ENCODE results near the gene LPAR5.

The LPAR5 gene

GRCh38 chr12:6638305-6638704, 2.5 kb upstream of the LPAR5 start:
- DNase-seq (ENCODE audit: low spot score): no peak

GRCh38 chr12:6635375-6635855, 344 bp downstream of the LPAR5 start:
- DNase-seq (ENCODE audit: low spot score): no peak

GRCh38 chr12:6632026-6632983, 3.5 kb downstream of the LPAR5 start:
- DNase-seq (ENCODE audit: low spot score): no peak

- DNase-seq (ENCODE audit: low spot score): no peak
Measured at GRCh38 chr12:6631549-6631961, 4.2 kb downstream of the LPAR5 start.

- no peak for DNase-seq (ENCODE audit: low spot score)
Measured at GRCh38 chr12:6630736-6631135, 5.0 kb downstream of the LPAR5 start.

GRCh38 chr12:6627616-6628015, 8.1 kb downstream of the LPAR5 start:
- DNase-seq (ENCODE audit: low spot score): no peak

DNA sequence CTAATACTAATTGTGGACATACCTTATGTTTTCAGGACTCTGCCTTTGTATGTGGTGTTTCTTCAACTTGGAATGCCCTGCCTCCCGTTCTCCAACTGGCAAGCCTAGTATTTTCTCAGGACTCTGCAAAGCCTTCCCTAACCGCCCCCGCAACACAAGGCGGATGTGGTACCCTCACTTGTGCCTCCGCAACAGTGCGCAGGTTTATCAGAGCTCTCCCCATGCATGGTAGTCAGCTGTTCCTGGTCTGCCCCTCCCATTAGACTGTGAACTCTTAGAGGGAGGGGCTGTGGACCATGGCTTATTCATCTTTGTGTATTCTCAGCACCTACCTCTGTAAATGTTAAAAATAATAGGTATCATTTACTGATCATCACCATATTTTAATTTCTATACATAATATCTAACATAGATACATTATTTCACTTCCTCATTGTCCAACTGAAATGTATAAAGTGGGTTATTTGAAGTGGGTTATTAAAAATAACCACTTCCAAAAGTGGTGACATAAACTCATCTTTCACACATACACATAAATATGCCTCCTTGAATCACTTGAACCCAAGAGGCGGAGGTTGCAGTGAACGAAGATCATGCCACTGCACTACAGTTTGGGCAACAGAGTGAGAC, 9.0 kb downstream of the LPAR5 start:
- no peak for DNase-seq (ENCODE audit: low spot score)

DNA sequence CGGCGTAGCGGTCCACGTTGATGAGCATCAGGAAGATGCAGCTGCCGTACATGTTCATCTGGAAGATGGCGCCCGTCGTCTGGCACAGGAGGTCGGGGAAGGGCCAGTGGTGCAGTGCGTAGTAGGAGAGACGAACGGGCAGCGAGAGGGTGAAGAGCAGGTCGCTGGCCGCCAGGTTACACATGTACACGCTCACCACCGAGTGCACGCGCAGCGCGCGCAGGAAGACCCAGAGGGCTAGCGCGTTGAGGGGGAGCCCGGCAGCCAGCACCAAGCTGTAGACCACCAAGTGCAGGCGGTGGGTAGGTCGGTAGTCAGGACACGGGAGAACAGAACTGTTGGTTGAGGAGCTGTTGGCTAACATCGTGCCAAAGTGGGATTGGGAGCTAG, 14.9 kb downstream of the LPAR5 start:
- DNase-seq (ENCODE audit: low spot score): no peak

- DNase-seq (ENCODE audit: low spot score): peak; percentile 95
Measured at GRCh38 chr12:6620137-6620884, 15.4 kb downstream of the LPAR5 start.

- no peak for DNase-seq (ENCODE audit: low spot score)
Measured at GRCh38 chr12:6618483-6619225, 17.1 kb downstream of the LPAR5 start.

DNA sequence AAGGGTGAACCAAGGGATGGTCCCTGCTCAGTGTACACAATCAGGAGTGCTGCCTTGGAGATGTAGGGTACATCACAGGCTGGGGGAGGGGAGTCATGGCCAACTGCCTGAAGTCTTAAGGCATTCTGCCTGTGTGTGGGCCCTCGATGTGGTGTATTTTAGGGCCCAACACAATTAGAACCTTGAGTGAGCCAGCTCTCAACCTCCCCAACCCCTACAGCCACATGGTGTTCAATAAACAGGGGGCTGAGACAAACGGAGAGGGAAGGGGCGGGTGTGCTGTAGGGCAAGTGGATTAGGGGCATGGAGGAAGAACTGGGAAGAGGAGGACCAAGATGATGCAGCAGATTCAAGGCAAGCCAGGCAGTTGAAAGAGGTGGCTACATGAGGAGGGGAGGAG, 20.0 kb downstream of the LPAR5 start:
- peak; percentile 53 for DNase-seq (ENCODE audit: low spot score)

GRCh38 chr12:6614513-6615172, 21.1 kb downstream of the LPAR5 start:
- peak; percentile 52 for DNase-seq (ENCODE audit: low spot score)

DNA sequence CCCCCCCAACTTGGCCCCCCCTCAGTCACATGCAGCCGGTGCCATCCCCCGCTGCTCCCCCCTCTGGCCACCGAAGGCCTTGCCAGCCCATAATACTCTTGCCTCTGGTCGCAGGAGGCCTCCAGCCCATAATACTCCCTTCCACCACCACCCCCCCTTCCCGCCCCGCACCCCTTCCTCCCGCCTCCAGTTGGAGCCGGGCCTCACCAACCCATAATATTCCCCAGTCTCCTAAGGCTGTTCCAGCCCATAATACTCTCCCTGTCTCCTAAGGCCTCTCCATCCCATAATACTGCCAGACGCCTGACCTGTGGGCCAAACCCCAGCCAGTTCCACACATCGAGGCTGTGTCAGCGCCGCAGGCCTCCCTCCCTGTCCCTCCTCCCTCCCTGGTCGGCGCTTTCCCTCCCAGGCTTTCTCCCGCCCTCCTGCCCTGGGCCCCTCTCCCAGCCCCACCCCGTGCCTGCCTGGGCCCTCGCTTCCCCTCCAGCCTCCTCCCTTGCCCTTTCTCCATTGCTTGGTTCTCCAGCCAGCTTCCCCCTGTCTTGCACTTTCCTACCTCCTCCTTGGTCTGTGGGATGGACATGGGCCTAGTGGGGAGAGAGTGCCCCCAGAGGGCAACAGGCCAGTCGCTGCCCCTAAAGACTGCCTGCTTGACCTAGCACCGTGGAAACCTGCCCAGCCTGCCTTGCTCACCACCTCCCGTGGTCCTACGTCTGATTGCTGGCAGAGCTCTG, 21.8 kb downstream of the LPAR5 start:
- DNase-seq (ENCODE audit: low spot score): peak; percentile 98

- DNase-seq (ENCODE audit: low spot score): peak; percentile 81
Measured at GRCh38 chr12:6613015-6613775, 22.6 kb downstream of the LPAR5 start.

DNA sequence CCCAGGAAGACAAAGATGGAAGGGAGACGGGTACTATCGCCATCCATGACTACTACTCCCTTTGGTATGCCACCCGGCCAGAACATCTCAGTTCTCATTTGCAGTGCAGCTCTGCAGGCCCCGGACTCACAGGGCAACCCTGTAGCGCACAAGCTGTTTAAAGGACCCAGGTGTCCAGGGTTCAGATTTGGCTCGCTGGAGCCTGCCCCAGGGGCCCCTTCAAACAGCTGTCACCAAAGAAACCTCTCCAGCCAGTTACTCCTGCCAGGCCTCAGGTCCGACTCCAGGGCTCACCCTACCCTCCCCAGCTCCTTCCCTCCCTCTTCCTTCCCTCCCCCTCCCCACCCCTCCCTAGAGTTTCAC, 23.1 kb downstream of the LPAR5 start:
- no peak for DNase-seq (ENCODE audit: low spot score)

GRCh38 chr12:6612247-6612646, 23.5 kb downstream of the LPAR5 start:
- DNase-seq (ENCODE audit: low spot score): peak; percentile 51

DNA sequence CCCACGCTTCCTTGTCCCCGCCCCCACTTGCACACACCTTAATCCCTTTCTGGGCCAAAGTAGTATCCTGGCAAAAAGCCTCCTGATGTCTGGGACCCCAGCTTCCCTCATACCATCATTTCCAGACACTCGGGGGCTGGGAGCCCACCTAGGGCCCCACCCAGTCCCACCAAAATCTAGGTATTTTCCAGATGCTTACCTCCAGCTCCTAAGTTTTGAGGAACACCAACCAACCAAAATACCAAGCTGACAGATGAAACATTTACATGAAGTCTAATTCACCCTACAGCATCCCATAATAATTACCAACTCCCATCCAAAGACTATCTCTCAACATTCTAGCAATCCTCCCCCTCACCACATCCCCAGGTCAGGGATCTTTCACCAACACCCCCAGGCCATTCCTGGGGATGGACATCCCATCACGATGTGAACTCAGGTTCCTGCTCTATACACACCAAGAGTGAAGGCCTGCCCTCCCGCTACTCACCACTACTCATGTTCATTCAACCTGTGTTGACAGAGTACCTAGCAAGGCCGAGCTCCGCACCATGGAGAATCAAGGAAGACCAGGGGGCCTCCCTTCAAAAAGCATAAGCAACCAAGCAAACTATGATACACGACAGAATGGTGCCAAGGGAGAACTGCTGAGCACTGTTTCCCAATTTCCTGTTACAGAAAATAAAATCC, 27.0 kb downstream of the LPAR5 start:
- DNase-seq (ENCODE audit: low spot score): no peak

DNA sequence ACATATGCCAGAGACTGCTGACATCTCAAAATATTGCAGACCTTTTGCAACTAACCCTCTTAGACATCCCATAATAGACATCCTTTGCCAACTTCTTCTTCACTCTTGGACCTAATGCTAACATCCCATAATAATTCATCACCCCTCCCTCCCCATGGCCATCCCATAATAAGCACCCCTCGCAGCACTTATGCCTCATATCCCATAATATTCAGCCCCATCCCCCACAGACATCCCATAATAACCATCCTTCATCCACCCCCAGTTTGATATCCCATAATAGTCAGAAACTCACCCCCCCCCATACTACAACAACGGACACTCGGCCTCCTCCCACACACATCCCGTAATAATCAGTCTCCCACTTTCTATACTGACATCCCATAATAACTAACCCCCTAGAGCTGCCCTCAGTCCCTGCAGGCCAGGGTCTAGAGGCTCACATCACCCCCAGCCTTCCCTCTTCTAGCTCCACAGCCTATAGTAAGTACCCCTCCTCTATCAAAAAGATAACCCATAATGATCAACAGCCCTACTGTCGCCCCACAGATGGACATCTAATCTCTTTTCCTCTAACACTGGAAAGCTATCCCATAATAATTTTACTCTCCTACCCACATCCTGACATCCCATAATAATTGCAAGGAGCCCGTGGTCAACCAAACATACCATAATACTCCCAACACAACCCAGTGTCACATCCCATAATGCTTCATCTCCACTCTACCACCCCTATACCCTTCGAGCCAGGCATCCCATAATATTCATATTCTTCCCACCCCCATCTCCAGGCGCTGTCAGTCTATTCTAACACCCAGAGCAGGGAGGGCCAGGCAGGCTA, 27.8 kb downstream of the LPAR5 start:
- DNase-seq (ENCODE audit: low spot score): peak; percentile 61
